Loucy (cell line): ENCODE data around the gene MFAP3L.

Experiments used
- CTCF ChIP-seq: fragments of 200-600 bp; sonication (generic); conservative IDR thresholded peaks from 2 replicates; pipeline ENCODE4 v1.5.1; 2014; ENCODE audit warnings: mild to moderate bottlenecking, antibody characterized with exemption, low read length
- EZH2phosphoT487 ChIP-seq: fragments of 200-600 bp; IDR thresholded peaks from 2 replicates; pipeline ENCODE4 v1.6.1; 2018; ENCODE audit warnings: antibody characterized with exemption, mild to moderate bottlenecking, moderate library complexity, borderline replicate concordance

GRCh38 chr4:169984745-169985144 is 41.5 kb downstream of the MFAP3L start:
- TF ChIP-seq CTCF, result no peak
- TF ChIP-seq EZH2phosphoT487, result no peak
